Measurements from ENCODE around the gene WAPL. TPM values are rescaled to one million over a fixed set of nuclear protein-coding genes. Genes with fewer than 3 reads are reported as not detected.

Gene WAPL
- total RNA-seq, 4 donors from 2014 or later, result 34.2 to 40.5 (median 39.3) TPM

DNA sequence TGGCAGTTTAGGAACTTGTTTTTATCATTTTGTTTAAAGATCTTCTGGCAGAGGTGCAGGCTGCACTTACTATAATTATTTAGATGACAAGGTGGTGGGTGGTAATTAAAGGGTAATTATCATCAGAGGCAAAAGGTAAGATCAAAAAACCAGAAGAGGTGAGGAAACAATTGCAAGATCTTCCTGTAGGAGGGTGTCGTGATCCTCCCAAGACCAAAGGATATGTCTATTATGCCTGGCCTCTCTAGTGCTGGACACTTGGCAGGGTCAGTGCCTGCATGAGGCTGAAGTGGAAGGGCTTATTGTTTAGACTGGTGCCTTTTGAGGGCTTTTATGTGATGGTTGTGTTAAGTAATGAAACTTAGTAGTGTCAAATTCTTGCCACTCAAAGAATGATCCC, 1.8 kb upstream of the WAPL start:
- no peak overlapping the region for H3K27ac ChIP-seq (replicated peaks in 1 of 4)
- H3K36me3 ChIP-seq, result peaks cover 0 to 1% (median 0%) of the 10 kb centered on the region in 4 donors
- no peak overlapping the region for H3K4me3 ChIP-seq
- H3K4me1 ChIP-seq, result peaks cover 33 to 57% (median 49%) of the 10 kb centered on the region in 4 donors
- 43% methylated on average over 1 of the region's 1 CpG for WGBS
- TF ChIP-seq EP300 (IDR thresholded peaks at IDR 0.05), result no peak
- TF ChIP-seq, protein P1, sequence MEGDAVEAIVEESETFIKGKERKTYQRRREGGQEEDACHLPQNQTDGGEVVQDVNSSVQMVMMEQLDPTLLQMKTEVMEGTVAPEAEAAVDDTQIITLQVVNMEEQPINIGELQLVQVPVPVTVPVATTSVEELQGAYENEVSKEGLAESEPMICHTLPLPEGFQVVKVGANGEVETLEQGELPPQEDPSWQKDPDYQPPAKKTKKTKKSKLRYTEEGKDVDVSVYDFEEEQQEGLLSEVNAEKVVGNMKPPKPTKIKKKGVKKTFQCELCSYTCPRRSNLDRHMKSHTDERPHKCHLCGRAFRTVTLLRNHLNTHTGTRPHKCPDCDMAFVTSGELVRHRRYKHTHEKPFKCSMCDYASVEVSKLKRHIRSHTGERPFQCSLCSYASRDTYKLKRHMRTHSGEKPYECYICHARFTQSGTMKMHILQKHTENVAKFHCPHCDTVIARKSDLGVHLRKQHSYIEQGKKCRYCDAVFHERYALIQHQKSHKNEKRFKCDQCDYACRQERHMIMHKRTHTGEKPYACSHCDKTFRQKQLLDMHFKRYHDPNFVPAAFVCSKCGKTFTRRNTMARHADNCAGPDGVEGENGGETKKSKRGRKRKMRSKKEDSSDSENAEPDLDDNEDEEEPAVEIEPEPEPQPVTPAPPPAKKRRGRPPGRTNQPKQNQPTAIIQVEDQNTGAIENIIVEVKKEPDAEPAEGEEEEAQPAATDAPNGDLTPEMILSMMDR (IDR thresholded peaks at IDR 0.05), result peak in 2 of 3 experiments; percentile 7 to 16
- H3K27me3 ChIP-seq, result no peaks in the 10 kb centered on the region
- intact Hi-C loops (cut with DNase I), result loop anchor here (5.0 kb wide), 2 partner anchors 64 to 159 kb away; no protein-coding TSS in a partner anchor
- H3K9me3 ChIP-seq, result no peaks in the 10 kb centered on the region
- DNase-seq (ENCODE audit: extremely low spot score), result no peak

DNA sequence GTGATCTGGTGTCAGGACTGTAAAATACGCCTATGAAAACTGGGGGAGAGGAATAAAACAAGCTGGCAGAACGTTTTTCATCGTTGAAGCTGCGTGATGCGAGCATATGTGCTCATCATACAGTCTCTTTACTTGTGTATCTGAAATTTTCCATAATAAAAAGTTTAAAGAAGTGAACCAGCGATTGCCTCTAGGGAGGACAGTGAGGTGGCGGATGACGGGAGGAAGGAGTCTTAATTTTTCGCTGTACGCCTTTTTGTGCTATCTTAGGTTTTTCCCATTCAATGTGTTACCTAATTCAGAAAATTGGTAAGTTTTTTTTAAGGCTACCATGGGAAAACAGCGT, 891 bp upstream of the WAPL start:
- DNase-seq (ENCODE audit: extremely low spot score), result no peak
- peak overlapping the region; percentile 93 to 99 (median 95) for H3K27ac ChIP-seq (replicated peaks in 1 of 4)
- no peaks in the 10 kb centered on the region for H3K27me3 ChIP-seq
- intact Hi-C loops (cut with DNase I), result loop anchor here (5.0 kb wide), 2 partner anchors 65 to 160 kb away; no protein-coding TSS in a partner anchor
- peak overlapping the region; percentile 75 to 96 (median 80) for H3K4me3 ChIP-seq
- H3K36me3 ChIP-seq, result peaks cover 0 to 10% (median 3%) of the 10 kb centered on the region in 4 donors
- H3K9me3 ChIP-seq, result no peaks in the 10 kb centered on the region
- WGBS, result 21% methylated on average over 11 of the region's 11 CpGs
- TF ChIP-seq POLR2AphosphoS5 (IDR thresholded peaks at IDR 0.05) (no peak), POLR2A (IDR thresholded peaks at IDR 0.05; ENCODE audit: low read depth) (no peak), EP300 (IDR thresholded peaks at IDR 0.05) (no peak)
- TF ChIP-seq, protein P1 (IDR thresholded peaks at IDR 0.05), result no peak
- peaks cover 42 to 66% (median 58%) of the 10 kb centered on the region in 4 donors for H3K4me1 ChIP-seq

DNA sequence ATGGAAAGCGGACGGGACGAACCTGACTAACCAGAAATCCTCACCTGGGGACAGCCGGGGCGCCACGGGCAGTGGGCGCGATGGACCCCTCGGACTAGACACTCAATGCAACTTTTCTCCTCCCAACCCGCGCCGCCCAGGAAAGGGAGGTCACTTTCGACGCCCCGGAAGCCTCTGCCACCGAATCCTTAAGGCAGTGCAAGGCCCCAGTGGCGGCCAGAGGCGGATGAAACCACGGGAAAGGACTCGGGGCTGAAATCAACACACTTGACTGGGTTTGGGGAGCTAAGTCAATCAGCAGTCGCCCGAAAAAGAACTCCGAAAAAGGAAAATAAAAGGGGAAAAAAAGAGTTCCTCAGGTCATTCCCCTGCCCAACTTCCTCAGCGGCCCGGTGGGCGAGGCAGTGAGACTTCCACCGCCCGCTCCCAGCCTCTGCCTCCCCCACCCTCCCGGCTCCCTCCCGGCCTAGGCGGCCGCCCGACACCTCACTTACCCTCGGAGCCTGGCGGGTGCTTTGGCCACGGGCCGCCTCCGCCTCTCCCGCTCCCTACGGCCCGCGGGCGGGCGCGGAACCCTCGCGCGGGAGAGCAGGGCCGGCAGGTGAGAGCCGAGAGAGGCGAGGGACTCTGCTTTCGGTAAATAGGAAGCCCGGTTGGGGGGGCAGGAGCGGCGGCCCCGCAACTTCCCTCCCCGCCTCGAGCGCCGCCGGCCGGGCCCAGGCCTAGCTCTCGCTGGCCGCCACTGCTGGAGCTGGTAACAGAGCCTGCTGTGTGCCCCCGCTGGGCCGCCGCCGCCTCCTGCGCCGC, 518 bp downstream of the WAPL start:
- peak in 1 of 2 donors; percentile 39 for TF ChIP-seq POLR2AphosphoS5 (IDR thresholded peaks at IDR 0.05)
- no peak for TF ChIP-seq POLR2A (IDR thresholded peaks at IDR 0.05; ENCODE audit: low read depth)
- Histone ChIP-seq H3K4me1 (peaks cover 43 to 80% (median 72%) of the 10 kb centered on the region in 4 donors), H3K27ac (replicated peaks in 1 of 4) (peak overlapping the region; percentile 93 to 99 (median 95)), H3K4me3 (peak overlapping the region; percentile 75 to 96 (median 80)), H3K27me3 (no peaks in the 10 kb centered on the region), H3K36me3 (peaks cover 4 to 24% (median 11%) of the 10 kb centered on the region in 4 donors), H3K9me3 (no peaks in the 10 kb centered on the region)
- intact Hi-C loops (cut with DNase I), result loop anchor here (5.0 kb wide), 2 partner anchors 66 to 161 kb away; no protein-coding TSS in a partner anchor
- under 1% methylated on average over 39 of the region's 70 CpGs for WGBS
- no peak for DNase-seq (ENCODE audit: extremely low spot score)

DNA sequence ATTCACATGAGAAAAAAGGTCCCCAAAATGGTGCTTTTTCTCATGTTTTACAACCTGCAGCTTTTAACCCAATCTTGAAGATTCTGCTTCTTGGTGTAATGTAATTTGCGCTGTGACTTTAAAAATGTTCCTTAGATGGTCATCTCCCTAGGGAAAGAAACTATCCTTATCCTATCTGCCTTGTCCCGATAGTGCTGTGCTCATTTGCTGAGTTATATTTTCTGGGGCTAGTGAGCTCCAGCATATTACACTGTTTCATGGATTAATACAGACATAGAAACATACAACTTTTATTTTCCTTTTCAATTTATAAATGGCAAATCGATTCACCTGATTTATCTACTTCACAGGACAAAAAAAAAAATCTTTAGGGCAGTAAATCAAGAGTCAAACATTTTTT, 2.8 kb downstream of the WAPL start:
- Histone ChIP-seq H3K36me3 (peaks cover 4 to 42% (median 26%) of the 10 kb centered on the region in 4 donors), H3K27me3 (no peaks in the 10 kb centered on the region), H3K27ac (replicated peaks in 1 of 4) (no peak overlapping the region), H3K4me3 (no peak overlapping the region), H3K9me3 (no peaks in the 10 kb centered on the region), H3K4me1 (peaks cover 49 to 87% (median 85%) of the 10 kb centered on the region in 4 donors)
- 61% methylated on average over 3 of the region's 3 CpGs for WGBS
- no peak for DNase-seq (ENCODE audit: extremely low spot score)
- intact Hi-C loops (cut with DNase I), result no loop called here
- TF ChIP-seq POLR2AphosphoS5 (IDR thresholded peaks at IDR 0.05) (no peak), EP300 (IDR thresholded peaks at IDR 0.05) (no peak), POLR2A (IDR thresholded peaks at IDR 0.05; ENCODE audit: low read depth) (no peak)
- TF ChIP-seq, protein P1 (IDR thresholded peaks at IDR 0.05), result no peak

DNA sequence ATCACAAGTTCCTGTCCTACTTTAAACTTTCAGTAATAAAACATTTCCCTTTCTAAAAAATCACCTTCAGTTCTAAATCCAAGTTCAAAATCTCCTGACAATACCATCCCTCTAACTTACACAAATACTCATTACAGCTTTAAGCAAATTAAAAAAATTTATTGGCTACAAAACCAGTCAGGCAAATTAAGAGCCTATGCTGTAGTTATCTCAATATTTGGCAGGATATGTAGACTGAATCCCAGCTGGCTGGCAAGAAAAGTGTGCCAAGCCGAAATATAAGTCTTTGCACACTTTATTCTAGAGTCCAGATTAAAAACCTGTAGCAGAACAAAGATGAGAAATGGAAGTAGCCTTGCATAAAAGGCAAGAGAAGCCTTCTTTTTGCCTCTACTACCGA, 9.5 kb downstream of the WAPL start:
- Histone ChIP-seq H3K27ac (replicated peaks in 1 of 4) (no peak overlapping the region), H3K9me3 (no peaks in the 10 kb centered on the region), H3K36me3 (peaks cover 0 to 48% (median 26%) of the 10 kb centered on the region in 4 donors), H3K4me3 (no peak overlapping the region), H3K27me3 (no peaks in the 10 kb centered on the region), H3K4me1 (peaks cover 24 to 68% (median 61%) of the 10 kb centered on the region in 4 donors)
- no peak for DNase-seq (ENCODE audit: extremely low spot score)
- intact Hi-C loops (cut with DNase I), result no loop called here
- TF ChIP-seq, protein P1 (IDR thresholded peaks at IDR 0.05), result no peak
- TF ChIP-seq POLR2A (IDR thresholded peaks at IDR 0.05; ENCODE audit: low read depth) (no peak), EP300 (IDR thresholded peaks at IDR 0.05) (no peak), POLR2AphosphoS5 (IDR thresholded peaks at IDR 0.05) (no peak)
- WGBS, result 70% methylated on average over 2 of the region's 2 CpGs

Data from esophagus muscularis mucosa (tissue), 4 donors.